Fibroblast of lung (primary cell): Measurements from ENCODE around the gene TM4SF18. TPM values are rescaled to one million over a fixed set of nuclear protein-coding genes. Genes with fewer than 3 reads are reported as not detected.

ENCODE experiments used
- DNase-seq, 2 donors: peaks; one replicate each; pipeline versions ENCODE4 v3.0.0 to v3.0.0-alpha.2; 2010; ENCODE audit warnings: low read depth in 2 of 2
- H2AFZ ChIP-seq: 2 replicates; pipeline ENCODE4 v1.5.1; 2012; ENCODE audit warnings: low read length, control low read depth, inconsistent platforms
- H3K27ac ChIP-seq: 2 replicates; pipeline ENCODE4 v1.5.1; 2011; ENCODE audit warnings: low read length, control low read depth; ENCODE audit not compliant: insufficient read depth
- H3K27me3 ChIP-seq: 2 replicates; pipeline ENCODE4 v1.5.1; 2011; ENCODE audit warnings: mild to moderate bottlenecking, low read length; ENCODE audit not compliant: control insufficient read depth, insufficient read depth
- H3K36me3 ChIP-seq: 2 replicates; pipeline ENCODE4 v1.5.1; 2011; ENCODE audit warnings: low read length; ENCODE audit not compliant: control insufficient read depth, insufficient read depth
- H3K4me1 ChIP-seq: 2 replicates; pipeline ENCODE4 v1.5.1; 2011; ENCODE audit warnings: low read length; ENCODE audit not compliant: control insufficient read depth, insufficient read depth; ENCODE audit errors: extremely low read depth
- H3K4me2 ChIP-seq: 2 replicates; pipeline ENCODE4 v1.5.1; 2011; ENCODE audit warnings: low read length, control low read depth; ENCODE audit not compliant: insufficient read depth; ENCODE audit errors: extremely low read depth
- H3K4me3 ChIP-seq, 4 experiments: fragments of 200-600 bp in 1 of 4; sonication (generic) in 1 of 4; replicated peaks in 1 of 4; 2 replicates each; pipeline ENCODE4 v1.5.1; 2011 to 2016; ENCODE audit warnings: low read length in 4 of 4, low read depth in 3 of 4, mild to moderate bottlenecking in 3 of 4, control low read depth in 2 of 4, inconsistent platforms in 1 of 4, mixed read lengths in 1 of 4; ENCODE audit not compliant: insufficient read depth in 1 of 4; ENCODE audit errors: control extremely low read depth in 1 of 4
- H3K79me2 ChIP-seq: 2 replicates; pipeline ENCODE4 v1.5.1; 2012; ENCODE audit warnings: mild to moderate bottlenecking, low read length, inconsistent platforms; ENCODE audit not compliant: control insufficient read depth, insufficient read depth
- H3K9ac ChIP-seq: 2 replicates; pipeline ENCODE4 v1.5.1; 2011; ENCODE audit warnings: mild to moderate bottlenecking, low read length, control low read depth; ENCODE audit not compliant: insufficient read depth
- H3K9me3 ChIP-seq: 2 replicates; pipeline ENCODE4 v1.5.1; 2012; ENCODE audit warnings: low read depth, low read length; ENCODE audit not compliant: control insufficient read depth, insufficient read depth
- H4K20me1 ChIP-seq: 2 replicates; pipeline ENCODE4 v1.5.1; 2011; ENCODE audit warnings: low read length; ENCODE audit not compliant: control insufficient read depth, insufficient read depth; ENCODE audit errors: extremely low read depth
- EZH2 ChIP-seq: IDR thresholded peaks from 2 replicates; pipeline ENCODE4 v1.5.1; 2012; ENCODE audit warnings: low read length, control low read depth, mild to moderate bottlenecking; ENCODE audit errors: missing control alignments
- polyA plus RNA-seq, 2 donors: library from polyadenylated mRNA; depleted of rRNA in 1 of 2; stranded (reverse) in 1 of 2; unstranded in 1 of 2; fragments of >200 nt; gene quantifications; 2 replicates each; pipeline ENCODE4 v1.2.1, GENCODE V29; 2011 to 2012; ENCODE audit warnings: missing spikeins in 1 of 2
- total RNA-seq: library from RNA; depleted of rRNA; stranded (reverse); fragments of >200 nt; gene quantifications from 2 replicates; pipeline ENCODE4 v1.2.1, GENCODE V29; 2014
- TF ChIP-seq, protein P1 (sequence below), 2 donors: IDR thresholded peaks in 1 of 2; conservative IDR thresholded peaks in 1 of 2; 1 replicate in 1 of 2; 2 replicates in 1 of 2; pipeline ENCODE4 v1.5.1; 2011 to 2012; ENCODE audit warnings: low read length in 2 of 2, control low read depth in 1 of 2, inconsistent platforms in 1 of 2, low read depth in 1 of 2, mild to moderate bottlenecking in 1 of 2

The TM4SF18 gene
- total and polyA plus RNA-seq, 2 donors (not counting 1 experiment from before 2014, with no cell fraction given): not detected

DNA sequence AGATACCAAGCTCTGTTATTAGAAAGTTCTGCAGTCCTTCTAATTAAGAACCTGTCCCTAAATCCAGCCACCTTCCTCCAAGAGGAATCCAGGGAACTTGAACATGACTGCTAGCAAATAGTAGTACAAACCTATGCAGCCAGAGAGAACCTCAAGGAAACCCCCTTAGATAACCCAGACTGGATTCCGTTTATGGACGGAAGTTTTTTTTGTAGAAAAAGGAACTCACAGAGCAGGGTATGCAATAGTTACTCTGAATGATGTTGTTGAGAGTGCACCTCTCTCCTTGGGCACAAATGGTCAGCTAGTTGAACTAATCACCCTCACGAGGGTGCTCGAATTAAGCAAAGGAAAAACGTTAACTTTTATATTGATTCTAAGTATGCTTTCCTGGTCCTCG is 40.8 kb downstream of the TM4SF18 start:
- no peaks in the 10 kb centered on the region for H3K9me3 ChIP-seq
- no peak for DNase-seq
- no peaks in the 10 kb centered on the region for H3K79me2 ChIP-seq
- H4K20me1 ChIP-seq: no peaks in the 10 kb centered on the region
- H3K9ac ChIP-seq: no peak overlapping the region
- H3K27ac ChIP-seq: no peak overlapping the region
- no peak overlapping the region for H3K4me3 ChIP-seq
- no peaks in the 10 kb centered on the region for H3K27me3 ChIP-seq
- TF ChIP-seq EZH2: no peak
- TF ChIP-seq, protein P1, sequence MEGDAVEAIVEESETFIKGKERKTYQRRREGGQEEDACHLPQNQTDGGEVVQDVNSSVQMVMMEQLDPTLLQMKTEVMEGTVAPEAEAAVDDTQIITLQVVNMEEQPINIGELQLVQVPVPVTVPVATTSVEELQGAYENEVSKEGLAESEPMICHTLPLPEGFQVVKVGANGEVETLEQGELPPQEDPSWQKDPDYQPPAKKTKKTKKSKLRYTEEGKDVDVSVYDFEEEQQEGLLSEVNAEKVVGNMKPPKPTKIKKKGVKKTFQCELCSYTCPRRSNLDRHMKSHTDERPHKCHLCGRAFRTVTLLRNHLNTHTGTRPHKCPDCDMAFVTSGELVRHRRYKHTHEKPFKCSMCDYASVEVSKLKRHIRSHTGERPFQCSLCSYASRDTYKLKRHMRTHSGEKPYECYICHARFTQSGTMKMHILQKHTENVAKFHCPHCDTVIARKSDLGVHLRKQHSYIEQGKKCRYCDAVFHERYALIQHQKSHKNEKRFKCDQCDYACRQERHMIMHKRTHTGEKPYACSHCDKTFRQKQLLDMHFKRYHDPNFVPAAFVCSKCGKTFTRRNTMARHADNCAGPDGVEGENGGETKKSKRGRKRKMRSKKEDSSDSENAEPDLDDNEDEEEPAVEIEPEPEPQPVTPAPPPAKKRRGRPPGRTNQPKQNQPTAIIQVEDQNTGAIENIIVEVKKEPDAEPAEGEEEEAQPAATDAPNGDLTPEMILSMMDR (conservative IDR thresholded peaks at IDR 0.05 in 1 of 2, IDR thresholded peaks at IDR 0.05 in 1 of 2; ENCODE audit: low read depth in 1 of 2, low read length in 2 of 2): no peak
- H2AFZ ChIP-seq: no peak overlapping the region
- H3K4me1 ChIP-seq: no peaks in the 10 kb centered on the region
- no peak overlapping the region for H3K4me2 ChIP-seq
- no peaks in the 10 kb centered on the region for H3K36me3 ChIP-seq

DNA sequence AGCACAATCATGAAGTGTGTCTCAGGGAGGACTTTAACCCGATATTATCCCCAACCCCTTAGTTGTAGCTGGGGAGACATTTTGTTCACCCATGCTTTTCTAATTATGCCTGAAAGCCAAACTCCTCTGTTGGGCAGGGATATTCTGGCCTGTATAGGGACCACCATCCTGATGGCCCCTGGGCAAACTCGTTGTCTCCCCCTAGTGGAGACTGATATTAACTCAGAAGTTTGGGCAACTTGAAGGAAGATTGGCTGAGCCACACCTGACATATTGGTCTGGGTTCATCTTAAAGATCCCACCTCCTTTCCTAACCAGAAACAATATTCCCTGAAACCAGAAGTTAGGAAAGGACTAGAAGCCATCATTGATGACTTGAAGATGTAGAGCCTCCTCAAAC is 42.3 kb downstream of the TM4SF18 start:
- no peaks in the 10 kb centered on the region for H3K9me3 ChIP-seq
- H3K4me2 ChIP-seq: no peak overlapping the region
- no peaks in the 10 kb centered on the region for H3K4me1 ChIP-seq
- no peaks in the 10 kb centered on the region for H4K20me1 ChIP-seq
- H3K9ac ChIP-seq: no peak overlapping the region
- TF ChIP-seq, protein P1 (conservative IDR thresholded peaks at IDR 0.05 in 1 of 2, IDR thresholded peaks at IDR 0.05 in 1 of 2; ENCODE audit: low read depth in 1 of 2, low read length in 2 of 2): peak in 1 of 2 donors; percentile 40
- TF ChIP-seq EZH2: no peak
- H3K4me3 ChIP-seq: no peak overlapping the region
- H3K27ac ChIP-seq: no peak overlapping the region
- no peaks in the 10 kb centered on the region for H3K79me2 ChIP-seq
- H2AFZ ChIP-seq: no peak overlapping the region
- no peak for DNase-seq
- no peaks in the 10 kb centered on the region for H3K36me3 ChIP-seq
- H3K27me3 ChIP-seq: no peaks in the 10 kb centered on the region

DNA sequence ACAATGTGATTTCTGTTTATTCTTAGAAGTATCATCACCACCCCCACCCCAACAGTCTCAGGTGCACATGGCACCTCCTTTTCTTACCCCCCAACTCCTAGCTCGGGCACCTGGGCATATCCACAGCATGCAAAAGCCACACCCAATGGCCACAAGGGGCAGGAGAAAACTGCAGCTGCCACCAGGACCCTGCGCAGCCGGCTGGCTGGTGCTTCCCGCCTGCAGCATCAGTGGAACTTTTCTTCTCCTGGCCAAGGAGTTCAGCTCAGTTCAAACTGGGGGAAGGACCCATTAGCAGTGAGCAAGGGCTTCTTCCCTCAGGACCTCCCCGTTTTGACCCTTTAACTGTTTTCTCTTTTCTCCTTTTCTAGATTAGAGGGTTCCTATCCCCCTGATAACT is 44.8 kb downstream of the TM4SF18 start:
- Histone ChIP-seq H3K36me3 (no peaks in the 10 kb centered on the region), H4K20me1 (no peaks in the 10 kb centered on the region), H2AFZ (no peak overlapping the region), H3K79me2 (no peaks in the 10 kb centered on the region), H3K27me3 (no peaks in the 10 kb centered on the region), H3K9ac (no peak overlapping the region), H3K9me3 (no peaks in the 10 kb centered on the region), H3K27ac (no peak overlapping the region), H3K4me1 (no peaks in the 10 kb centered on the region), H3K4me2 (no peak overlapping the region), H3K4me3 (no peak overlapping the region)
- TF ChIP-seq, protein P1 (conservative IDR thresholded peaks at IDR 0.05 in 1 of 2, IDR thresholded peaks at IDR 0.05 in 1 of 2; ENCODE audit: low read depth in 1 of 2, low read length in 2 of 2): no peak
- TF ChIP-seq EZH2: no peak
- no peak for DNase-seq
